ENCODE data around the gene NFIC. TPM values are rescaled to one million over a fixed set of nuclear protein-coding genes. Genes with fewer than 3 reads are reported as not detected.

Gene NFIC
- total RNA-seq, 6 experiments from 2014 or later: 94.6 to 168 (median 120) TPM

DNA sequence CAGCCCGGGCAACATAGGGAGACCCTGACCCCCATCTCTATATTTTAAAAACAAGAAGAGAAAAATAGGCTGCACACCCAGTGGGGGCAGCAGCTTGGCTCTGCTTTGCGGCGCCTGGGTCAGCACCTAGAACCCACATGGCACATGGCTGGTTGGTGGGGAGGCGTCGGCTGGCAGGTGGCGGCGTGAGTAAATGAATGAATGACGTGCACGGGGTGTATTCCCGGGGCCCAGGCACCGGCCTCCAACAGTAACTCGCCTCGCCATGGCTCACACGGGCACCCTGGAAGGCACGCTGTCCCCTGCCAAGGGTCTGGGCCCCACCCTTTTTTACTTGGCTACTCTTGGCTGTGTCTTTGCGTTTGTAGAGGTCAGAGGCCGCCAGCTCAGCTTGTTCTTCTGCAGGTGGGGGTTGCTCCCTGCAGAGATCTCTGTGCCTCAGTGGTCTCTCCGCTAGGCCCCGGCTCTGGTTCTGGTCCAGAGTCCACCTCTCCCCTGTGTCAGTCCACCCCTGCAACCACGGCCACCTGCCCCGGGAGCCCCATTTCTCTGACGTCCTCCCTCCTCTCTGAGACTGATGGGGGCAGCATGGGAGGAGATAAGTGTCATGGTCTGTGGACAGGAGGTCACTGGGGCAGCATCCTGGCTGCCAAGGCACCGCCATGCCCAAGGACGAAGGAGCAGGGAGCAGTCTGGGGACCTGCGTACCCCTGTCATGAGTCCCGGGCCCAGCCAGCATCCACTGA lies 145.3 kb downstream of the NFIC start:
- Histone ChIP-seq H3K27ac (no peak overlapping the region), H3K4me1 (peaks cover 0 to 45% (median 19%) of the 10 kb centered on the region in 4 donors), H3K9me3 (no peaks in the 10 kb centered on the region), H3K27me3 (no peaks in the 10 kb centered on the region), H3K36me3 (peaks cover 0 to 3% (median 0%) of the 10 kb centered on the region in 4 donors), H3K4me3 (no peak overlapping the region)
- no peak for ATAC-seq
- DNase-seq: peak in 1 of 3 donors; percentile 46
- intact Hi-C loops (cut with DNase I): no loop called here
- 57% methylated on average over 3 of the region's 26 CpGs for WGBS (ENCODE audit: insufficient coverage, low coverage, low lambda C conversion rate, missing lambda C conversion rate)
- TF ChIP-seq, protein P1, sequence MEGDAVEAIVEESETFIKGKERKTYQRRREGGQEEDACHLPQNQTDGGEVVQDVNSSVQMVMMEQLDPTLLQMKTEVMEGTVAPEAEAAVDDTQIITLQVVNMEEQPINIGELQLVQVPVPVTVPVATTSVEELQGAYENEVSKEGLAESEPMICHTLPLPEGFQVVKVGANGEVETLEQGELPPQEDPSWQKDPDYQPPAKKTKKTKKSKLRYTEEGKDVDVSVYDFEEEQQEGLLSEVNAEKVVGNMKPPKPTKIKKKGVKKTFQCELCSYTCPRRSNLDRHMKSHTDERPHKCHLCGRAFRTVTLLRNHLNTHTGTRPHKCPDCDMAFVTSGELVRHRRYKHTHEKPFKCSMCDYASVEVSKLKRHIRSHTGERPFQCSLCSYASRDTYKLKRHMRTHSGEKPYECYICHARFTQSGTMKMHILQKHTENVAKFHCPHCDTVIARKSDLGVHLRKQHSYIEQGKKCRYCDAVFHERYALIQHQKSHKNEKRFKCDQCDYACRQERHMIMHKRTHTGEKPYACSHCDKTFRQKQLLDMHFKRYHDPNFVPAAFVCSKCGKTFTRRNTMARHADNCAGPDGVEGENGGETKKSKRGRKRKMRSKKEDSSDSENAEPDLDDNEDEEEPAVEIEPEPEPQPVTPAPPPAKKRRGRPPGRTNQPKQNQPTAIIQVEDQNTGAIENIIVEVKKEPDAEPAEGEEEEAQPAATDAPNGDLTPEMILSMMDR (IDR thresholded peaks at IDR 0.05): no peak
- TF ChIP-seq POLR2A (IDR thresholded peaks at IDR 0.05): no peak

DNA sequence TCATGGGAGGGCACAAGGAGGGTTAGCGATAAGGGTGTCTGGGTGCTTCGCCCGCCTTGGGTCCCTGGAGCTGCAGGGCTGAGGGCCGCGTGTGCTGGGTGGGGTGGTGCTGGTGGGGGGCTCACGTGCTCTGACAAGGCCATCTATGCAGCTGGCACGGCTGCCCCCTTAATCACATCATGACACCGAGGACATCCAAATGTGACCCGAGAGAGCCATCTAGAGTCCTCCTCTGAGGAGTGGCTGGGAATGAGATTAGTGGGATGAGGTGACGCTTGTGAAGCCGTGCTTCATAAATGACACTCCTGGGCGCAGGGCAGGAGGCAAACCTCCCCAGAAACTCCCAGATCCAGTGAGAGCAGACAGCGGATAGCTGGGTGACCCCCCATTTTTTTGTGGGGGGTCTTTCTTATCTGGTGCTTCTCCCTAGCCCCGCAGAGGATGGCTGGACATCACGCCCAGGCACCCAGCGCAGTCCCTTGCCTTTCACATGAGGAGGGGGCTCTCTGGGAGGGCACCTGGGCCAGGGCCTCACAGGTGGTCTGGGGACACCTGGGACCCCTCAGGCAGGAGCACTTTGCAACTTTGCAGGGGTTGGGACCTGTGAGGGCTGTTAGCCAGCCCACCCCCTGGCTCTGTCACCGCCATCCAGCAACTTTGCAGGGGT lies 146.3 kb downstream of the NFIC start:
- DNase-seq (peak in 1 of 3 donors; percentile 36), ATAC-seq (no peak)
- no CpG with 5 or more reads among the region's 17 CpGs for WGBS (ENCODE audit: insufficient coverage, low coverage, low lambda C conversion rate, missing lambda C conversion rate)
- Histone ChIP-seq H3K27me3 (no peaks in the 10 kb centered on the region), H3K4me3 (no peak overlapping the region), H3K9me3 (no peaks in the 10 kb centered on the region), H3K4me1 (peaks cover 0 to 53% (median 24%) of the 10 kb centered on the region in 4 donors), H3K36me3 (peaks cover 0 to 3% (median 0%) of the 10 kb centered on the region in 4 donors), H3K27ac (no peak overlapping the region)
- TF ChIP-seq POLR2A (IDR thresholded peaks at IDR 0.05): no peak
- TF ChIP-seq, protein P1 (IDR thresholded peaks at IDR 0.05): peak in 1 of 4 donors; percentile 4
- intact Hi-C loops (cut with DNase I): no loop called here

DNA sequence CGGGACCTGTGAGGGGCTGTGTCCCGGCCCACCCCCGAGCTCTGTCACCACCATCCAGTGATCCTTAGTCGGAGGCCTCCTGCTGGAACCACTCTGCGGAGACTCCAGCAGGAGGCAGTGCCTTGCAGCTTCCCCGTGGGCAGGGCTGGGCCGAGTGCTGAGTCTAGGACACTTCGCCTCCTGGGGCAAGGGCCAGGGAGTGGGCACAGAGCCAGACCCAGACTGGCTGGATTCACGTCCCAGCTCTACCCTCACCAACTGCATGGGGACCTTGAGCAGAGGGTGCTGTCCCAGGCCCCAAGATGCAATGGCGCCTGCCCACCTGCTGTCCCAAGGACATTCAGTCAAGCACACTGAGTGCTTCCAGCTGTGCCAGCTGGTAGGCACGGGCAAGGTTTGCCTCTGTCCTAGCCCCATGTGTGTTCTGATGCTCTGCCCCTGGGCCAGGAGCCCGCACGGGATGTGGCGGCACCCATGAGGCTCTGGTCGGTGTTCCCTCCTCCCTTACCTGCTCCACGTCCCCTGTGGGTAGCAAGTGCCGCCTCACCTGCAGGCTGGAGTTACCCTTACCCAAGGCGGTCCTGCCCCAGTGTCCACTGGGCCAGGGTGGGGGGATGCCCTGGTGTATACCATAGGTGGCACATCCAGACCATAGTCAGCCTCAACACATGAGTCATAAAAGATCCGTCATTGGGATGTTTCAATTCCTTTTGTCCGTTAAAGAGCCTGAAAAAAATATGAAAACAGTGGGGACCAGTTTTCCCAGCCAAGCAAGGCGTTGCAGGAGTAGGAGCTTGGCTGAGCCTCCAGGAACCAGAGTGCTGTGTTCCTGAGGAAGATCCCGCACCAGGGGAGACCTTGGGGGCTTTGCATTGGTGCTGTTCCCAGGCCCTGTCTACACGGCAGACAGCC lies 147.1 kb downstream of the NFIC start:
- Histone ChIP-seq H3K36me3 (peaks cover 0 to 3% (median 0%) of the 10 kb centered on the region in 4 donors), H3K9me3 (no peaks in the 10 kb centered on the region), H3K4me1 (peaks cover 0 to 58% (median 26%) of the 10 kb centered on the region in 4 donors), H3K4me3 (no peak overlapping the region), H3K27ac (no peak overlapping the region), H3K27me3 (no peaks in the 10 kb centered on the region)
- 86% methylated on average over 5 of the region's 23 CpGs for WGBS (ENCODE audit: insufficient coverage, low coverage, low lambda C conversion rate, missing lambda C conversion rate)
- ATAC-seq: peak in 3 of 4 donors; percentile 2 to 16 (median 12)
- peak in 2 of 3 donors; percentile 35 to 74 for DNase-seq
- intact Hi-C loops (cut with DNase I): no loop called here
- TF ChIP-seq POLR2A (IDR thresholded peaks at IDR 0.05): no peak
- TF ChIP-seq, protein P1 (IDR thresholded peaks at IDR 0.05): peak in 1 of 4 donors; percentile 10

DNA sequence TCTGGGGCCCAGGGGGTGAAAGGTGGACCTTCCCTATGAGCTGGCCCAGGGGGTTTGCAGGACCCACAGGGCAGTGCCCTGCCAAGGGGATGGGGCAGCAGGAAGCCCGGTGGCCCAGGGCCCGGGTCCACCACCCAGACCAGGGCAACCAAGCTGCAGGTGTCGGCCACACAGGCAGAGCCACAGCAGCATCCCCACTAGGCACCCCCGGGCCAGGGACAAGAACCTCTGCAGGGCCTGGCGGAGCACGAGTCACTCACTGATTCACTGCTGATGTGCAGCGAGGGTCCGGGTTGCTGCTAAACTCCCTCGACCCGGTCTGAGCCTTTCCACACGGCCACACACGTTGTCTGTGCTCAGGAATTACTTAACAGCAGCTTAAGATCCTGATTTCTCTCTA lies 148.5 kb downstream of the NFIC start:
- Histone ChIP-seq H3K9me3 (no peaks in the 10 kb centered on the region), H3K36me3 (peaks cover 0 to 8% (median 0%) of the 10 kb centered on the region in 4 donors), H3K27me3 (no peaks in the 10 kb centered on the region), H3K4me1 (peaks cover 0 to 53% (median 23%) of the 10 kb centered on the region in 4 donors), H3K4me3 (no peak overlapping the region), H3K27ac (no peak overlapping the region)
- intact Hi-C loops (cut with DNase I): no loop called here
- TF ChIP-seq, protein P1 (IDR thresholded peaks at IDR 0.05): no peak
- no peak for TF ChIP-seq POLR2A (IDR thresholded peaks at IDR 0.05)
- no peak for ATAC-seq
- no peak for DNase-seq
- no CpG with 5 or more reads among the region's 12 CpGs for WGBS (ENCODE audit: insufficient coverage, low coverage, low lambda C conversion rate, missing lambda C conversion rate)

Data from right lobe of liver (tissue), 6 donors.